ENCODE data around the gene TRIM66. TPM values are rescaled to one million over a fixed set of nuclear protein-coding genes. Genes with fewer than 3 reads are reported as not detected.

The TRIM66 gene
- polyA plus RNA-seq, 3 donors = 0.04 to 12.0 (median 0.47) TPM

DNA sequence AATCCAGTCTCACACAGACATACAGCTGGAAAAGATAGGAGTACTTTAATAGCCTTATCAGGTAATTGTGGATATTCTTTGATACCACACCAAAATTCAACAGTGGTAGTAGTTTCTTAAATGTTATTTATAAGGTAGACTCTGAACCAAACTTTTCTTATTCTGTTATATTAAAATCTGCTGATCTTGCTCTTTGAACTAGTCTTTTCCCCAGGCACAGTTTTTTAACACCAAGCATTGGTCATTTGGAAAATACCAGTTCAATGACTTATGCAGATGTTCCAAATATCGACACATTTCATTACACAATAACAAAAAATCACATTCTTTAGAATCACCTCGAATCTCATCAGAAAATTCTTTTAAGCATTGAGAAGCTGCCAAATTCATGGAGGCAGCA, 7.6 kb downstream of the TRIM66 start:
- Histone ChIP-seq H3K27me3 (ENCODE audit: control insufficient read depth in 2 of 2, insufficient read depth in 2 of 2, low read length in 2 of 2) (no peaks in the 10 kb centered on the region), H3K79me2 (ENCODE audit: insufficient read depth, low read length) (no peaks in the 10 kb centered on the region), H3K4me1 (ENCODE audit: control insufficient read depth in 1 of 2, insufficient read depth in 2 of 2, low read length in 2 of 2) (no peaks in the 10 kb centered on the region), H3K9ac (ENCODE audit: insufficient read depth, low read length, poor library complexity, severe bottlenecking) (no peak overlapping the region), H3K27ac (ENCODE audit: low read depth in 1 of 2, low read length in 2 of 2) (no peak overlapping the region), H3K9me3 (replicated peaks in 1 of 2; ENCODE audit: control insufficient read depth in 1 of 2, insufficient read depth in 1 of 2, low read length in 2 of 2) (no peaks in the 10 kb centered on the region), H2AFZ (ENCODE audit: insufficient read depth, low read depth, low read length, poor library complexity, severe bottlenecking) (no peak overlapping the region), H3K4me3 (replicated peaks in 1 of 3; ENCODE audit: low read depth in 2 of 3, low read length in 3 of 3) (no peak overlapping the region), H4K20me1 (ENCODE audit: insufficient read depth, low read length) (no peaks in the 10 kb centered on the region), H3K36me3 (replicated peaks in 1 of 2; ENCODE audit: control insufficient read depth in 1 of 2, insufficient read depth in 2 of 2, low read length in 2 of 2) (peaks cover 45 to 63% of the 10 kb centered on the region in 2 donors), H3K4me2 (replicated peaks; ENCODE audit: extremely low read depth, low read length, poor library complexity, severe bottlenecking) (no peak overlapping the region)
- Mint-ChIP-seq H3K4me1 (no peaks in the 10 kb centered on the region), H3K9me3 (no peaks in the 10 kb centered on the region), H3K27ac (no peak overlapping the region), H3K4me3 (no peak overlapping the region), H3K27me3 (ENCODE audit: low read depth in 3 of 3) (no peaks in the 10 kb centered on the region), H3K36me3 (peaks cover 33% of the 10 kb centered on the region in 2 donors)
- TF ChIP-seq, protein P1, sequence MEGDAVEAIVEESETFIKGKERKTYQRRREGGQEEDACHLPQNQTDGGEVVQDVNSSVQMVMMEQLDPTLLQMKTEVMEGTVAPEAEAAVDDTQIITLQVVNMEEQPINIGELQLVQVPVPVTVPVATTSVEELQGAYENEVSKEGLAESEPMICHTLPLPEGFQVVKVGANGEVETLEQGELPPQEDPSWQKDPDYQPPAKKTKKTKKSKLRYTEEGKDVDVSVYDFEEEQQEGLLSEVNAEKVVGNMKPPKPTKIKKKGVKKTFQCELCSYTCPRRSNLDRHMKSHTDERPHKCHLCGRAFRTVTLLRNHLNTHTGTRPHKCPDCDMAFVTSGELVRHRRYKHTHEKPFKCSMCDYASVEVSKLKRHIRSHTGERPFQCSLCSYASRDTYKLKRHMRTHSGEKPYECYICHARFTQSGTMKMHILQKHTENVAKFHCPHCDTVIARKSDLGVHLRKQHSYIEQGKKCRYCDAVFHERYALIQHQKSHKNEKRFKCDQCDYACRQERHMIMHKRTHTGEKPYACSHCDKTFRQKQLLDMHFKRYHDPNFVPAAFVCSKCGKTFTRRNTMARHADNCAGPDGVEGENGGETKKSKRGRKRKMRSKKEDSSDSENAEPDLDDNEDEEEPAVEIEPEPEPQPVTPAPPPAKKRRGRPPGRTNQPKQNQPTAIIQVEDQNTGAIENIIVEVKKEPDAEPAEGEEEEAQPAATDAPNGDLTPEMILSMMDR (IDR thresholded peaks at IDR 0.05) = no peak
- DNase-seq = no peak
- intact Hi-C loops (cut with micrococcal nuclease) = loop anchor here in 1 of 2 donors (10.0 kb wide), 1 partner anchor 290 kb away; the partner anchor contains the start of gene TMEM9B
- WGBS (ENCODE audit: insufficient coverage) = 94% methylated on average over 2 of the region's 2 CpGs

DNA sequence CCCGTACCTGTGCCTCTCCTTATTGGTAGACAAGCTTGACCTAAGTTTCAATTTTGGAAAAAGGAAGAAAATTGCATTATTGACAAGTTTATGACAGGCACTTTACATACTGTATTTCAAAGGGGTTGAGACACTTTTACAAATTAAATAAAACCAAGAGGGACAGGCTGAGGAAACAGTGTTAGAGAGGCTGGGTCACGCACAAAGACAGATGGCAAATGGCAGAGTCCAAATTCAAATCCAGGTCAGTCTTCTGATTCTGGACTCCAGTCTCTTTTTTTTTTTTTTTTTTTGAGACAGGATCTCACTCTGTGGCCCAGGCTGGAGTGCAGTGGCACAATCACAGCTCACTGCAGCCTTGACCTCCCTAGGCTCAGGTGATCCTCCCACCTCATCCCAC, 10.1 kb downstream of the TRIM66 start:
- no peaks in the 10 kb centered on the region for H4K20me1 ChIP-seq (ENCODE audit: insufficient read depth, low read length)
- intact Hi-C loops (cut with micrococcal nuclease) = loop anchor here in 1 of 2 donors (10.0 kb wide), 1 partner anchor 292 kb away; the partner anchor contains the start of gene TMEM9B
- no peak overlapping the region for H3K4me3 ChIP-seq (replicated peaks in 1 of 3; ENCODE audit: low read depth in 2 of 3, low read length in 3 of 3)
- peaks cover 48 to 54% of the 10 kb centered on the region in 2 donors for H3K36me3 ChIP-seq (replicated peaks in 1 of 2; ENCODE audit: control insufficient read depth in 1 of 2, insufficient read depth in 2 of 2, low read length in 2 of 2)
- H3K9ac ChIP-seq (ENCODE audit: insufficient read depth, low read length, poor library complexity, severe bottlenecking) = no peak overlapping the region
- H3K4me3 Mint-ChIP-seq = no peak overlapping the region
- TF ChIP-seq, protein P1 (IDR thresholded peaks at IDR 0.05) = no peak
- no peak overlapping the region for H2AFZ ChIP-seq (ENCODE audit: insufficient read depth, low read depth, low read length, poor library complexity, severe bottlenecking)
- H3K4me2 ChIP-seq (replicated peaks; ENCODE audit: extremely low read depth, low read length, poor library complexity, severe bottlenecking) = no peak overlapping the region
- H3K27ac Mint-ChIP-seq = no peak overlapping the region
- peaks cover 35 to 39% of the 10 kb centered on the region in 2 donors for H3K36me3 Mint-ChIP-seq
- H3K4me1 Mint-ChIP-seq = no peaks in the 10 kb centered on the region
- H3K9me3 ChIP-seq (replicated peaks in 1 of 2; ENCODE audit: control insufficient read depth in 1 of 2, insufficient read depth in 1 of 2, low read length in 2 of 2) = no peaks in the 10 kb centered on the region
- H3K27me3 Mint-ChIP-seq (ENCODE audit: low read depth in 3 of 3) = no peaks in the 10 kb centered on the region
- H3K9me3 Mint-ChIP-seq = no peaks in the 10 kb centered on the region
- DNase-seq = no peak
- H3K27ac ChIP-seq (ENCODE audit: low read depth in 1 of 2, low read length in 2 of 2) = no peak overlapping the region
- 100% methylated on average over 2 of the region's 2 CpGs for WGBS (ENCODE audit: insufficient coverage)
- H3K79me2 ChIP-seq (ENCODE audit: insufficient read depth, low read length) = no peaks in the 10 kb centered on the region
- H3K27me3 ChIP-seq (ENCODE audit: control insufficient read depth in 2 of 2, insufficient read depth in 2 of 2, low read length in 2 of 2) = no peaks in the 10 kb centered on the region
- H3K4me1 ChIP-seq (ENCODE audit: control insufficient read depth in 1 of 2, insufficient read depth in 2 of 2, low read length in 2 of 2) = no peaks in the 10 kb centered on the region
